Ureter (tissue), 1 donor: Measurements from ENCODE around the gene EPB41L5. TPM values are rescaled to one million over a fixed set of nuclear protein-coding genes. Genes with fewer than 3 reads are reported as not detected.
"Not testable (repeated sequence)": the region's sequence is repeated elsewhere in the genome, so short reads cannot be mapped to it uniquely, and the experiment has no call there.

Source experiments
- DNase-seq: peaks from one replicate; pipeline ENCODE4 v3.0.0-alpha.2; 2020; ENCODE audit warnings: low spot score
- total RNA-seq: library from RNA; stranded (reverse); gene quantifications from one replicate; pipeline ENCODE4 v1.2.4, GENCODE V29; 2023
- donor health status: DM: yes; HTN: yes; CAD: no.

Gene EPB41L5
- total RNA-seq, 1 donor from 2014 or later, result 26.7 TPM

GRCh38 chr2:120199817-120200459 is 187.1 kb downstream of the EPB41L5 start:
- DNase-seq, result not testable (repeated sequence)

- no peak for DNase-seq
These were observed 190.6 kb downstream of the EPB41L5 start for GRCh38 chr2:120203251-120204021.

DNA sequence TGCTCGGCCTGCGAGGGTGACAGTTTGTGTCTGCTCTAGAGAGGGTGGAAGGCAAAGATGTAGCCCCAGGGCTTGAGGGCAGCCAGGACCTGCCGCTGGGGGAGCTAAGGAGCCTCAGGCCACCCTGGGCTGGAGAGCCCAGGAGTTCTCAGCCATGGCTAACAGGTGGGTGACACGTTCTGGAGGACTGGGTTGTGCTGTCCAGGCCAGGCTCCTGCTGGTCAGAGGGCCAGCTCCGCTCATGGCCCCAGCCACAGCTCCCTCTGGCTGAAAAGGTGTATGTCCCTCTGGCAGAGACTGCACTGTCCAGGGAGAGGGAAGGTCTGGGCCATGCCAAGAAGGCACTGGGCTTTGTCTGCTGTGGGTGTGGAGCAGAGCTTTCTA is 191.1 kb downstream of the EPB41L5 start:
- DNase-seq, result no peak

DNA sequence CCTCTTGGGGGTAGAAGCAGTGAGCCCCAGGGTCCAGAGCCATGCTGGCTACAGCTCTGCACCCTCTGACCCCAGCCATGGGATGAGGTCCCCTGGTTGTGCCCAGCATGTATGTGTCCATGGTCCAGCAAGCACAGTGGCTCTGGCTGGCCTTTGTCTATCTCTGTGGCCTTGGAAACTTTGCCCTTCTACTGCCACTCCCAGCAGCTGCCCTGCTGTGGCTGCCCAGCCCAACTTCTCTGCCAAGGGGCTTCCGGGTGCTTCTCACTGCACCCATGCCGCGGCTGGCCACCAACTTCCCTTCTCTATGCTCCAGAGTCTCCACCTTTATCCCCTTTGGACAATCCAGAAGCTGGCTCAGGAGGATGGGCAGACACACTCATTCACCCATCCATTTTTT is 191.5 kb downstream of the EPB41L5 start:
- DNase-seq, result no peak

DNA sequence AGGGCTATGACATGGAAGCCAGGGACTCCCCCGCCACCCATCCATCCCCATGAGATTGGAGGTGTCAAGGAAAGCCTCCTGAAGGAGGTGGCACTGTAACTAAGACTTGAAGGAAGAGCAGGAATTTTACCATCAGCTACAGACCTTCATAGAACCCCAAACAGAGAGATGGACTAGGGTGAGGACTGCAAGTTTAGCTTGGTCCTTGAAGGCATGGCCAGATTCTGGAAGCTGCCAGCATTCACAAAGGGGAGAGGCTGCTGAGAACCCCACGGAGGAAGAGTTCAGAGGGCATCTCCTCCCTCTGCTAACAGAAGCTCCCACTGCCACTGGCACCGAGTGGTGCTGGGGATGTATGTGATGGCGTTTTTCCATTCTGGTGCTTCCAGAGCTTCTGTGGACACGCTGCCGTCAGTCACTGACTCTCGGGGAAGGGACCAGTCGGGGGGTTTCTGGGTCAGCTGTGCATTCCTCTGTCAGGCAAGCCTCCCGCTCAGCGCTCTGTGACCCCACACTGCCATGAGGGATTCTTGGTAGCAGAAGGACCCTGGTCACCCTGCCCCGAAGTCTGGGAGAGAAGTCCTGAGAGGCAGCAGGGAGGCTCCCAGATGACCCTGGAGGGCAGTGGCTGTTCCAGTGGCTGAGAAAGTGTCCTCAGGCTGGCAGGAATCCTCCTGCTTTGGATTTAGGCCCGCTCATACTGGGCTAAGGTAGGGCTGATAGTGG is 192.2 kb downstream of the EPB41L5 start:
- DNase-seq, result no peak

- DNase-seq, result no peak
These were observed 193.2 kb downstream of the EPB41L5 start for GRCh38 chr2:120206022-120206581.

DNA sequence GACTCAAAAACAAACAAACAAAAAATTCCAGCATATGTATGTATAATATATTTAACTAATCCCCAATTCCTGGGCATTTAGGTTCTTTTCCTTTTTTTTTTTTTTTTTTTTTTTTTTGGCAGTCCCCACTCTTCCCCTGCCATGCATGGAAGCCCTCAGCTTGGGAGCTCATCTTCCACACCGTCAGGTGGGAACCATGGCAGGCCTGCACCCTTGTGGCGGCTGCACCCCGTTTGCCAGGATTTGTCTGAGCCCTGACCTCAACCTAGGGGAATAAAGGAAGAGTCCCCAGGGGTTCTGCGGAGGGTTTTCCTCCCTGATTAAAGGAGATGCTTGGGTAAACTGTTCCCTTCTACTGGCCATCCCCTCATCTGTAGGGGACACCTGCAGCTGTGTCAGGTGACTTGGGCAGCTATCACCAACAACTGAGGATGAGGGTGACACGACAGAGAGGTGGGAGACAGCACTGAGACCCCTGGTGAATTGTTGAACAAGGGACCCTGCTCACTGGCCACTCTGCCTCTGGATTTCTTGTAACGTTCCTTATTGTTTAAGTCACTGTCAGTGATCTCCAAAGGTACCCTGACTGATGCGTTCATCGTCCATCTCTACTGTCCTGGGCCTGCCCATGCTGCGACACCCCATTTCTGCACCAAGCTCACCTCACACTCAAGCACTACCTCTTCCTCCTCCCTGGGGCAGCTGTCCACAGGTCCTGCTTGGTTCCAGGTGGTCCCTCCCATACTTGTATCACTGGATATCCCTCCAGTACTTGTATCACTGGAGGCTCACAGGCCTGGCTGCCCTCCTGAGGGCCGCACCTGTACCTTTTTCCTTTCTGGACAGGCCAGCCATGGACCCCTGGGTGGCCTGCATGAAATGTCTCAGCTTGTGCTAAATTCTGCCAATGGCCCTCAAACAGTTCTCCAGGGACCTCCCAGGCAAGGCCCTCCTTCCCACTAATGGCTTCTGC is 195.8 kb downstream of the EPB41L5 start:
- no peak for DNase-seq

DNA sequence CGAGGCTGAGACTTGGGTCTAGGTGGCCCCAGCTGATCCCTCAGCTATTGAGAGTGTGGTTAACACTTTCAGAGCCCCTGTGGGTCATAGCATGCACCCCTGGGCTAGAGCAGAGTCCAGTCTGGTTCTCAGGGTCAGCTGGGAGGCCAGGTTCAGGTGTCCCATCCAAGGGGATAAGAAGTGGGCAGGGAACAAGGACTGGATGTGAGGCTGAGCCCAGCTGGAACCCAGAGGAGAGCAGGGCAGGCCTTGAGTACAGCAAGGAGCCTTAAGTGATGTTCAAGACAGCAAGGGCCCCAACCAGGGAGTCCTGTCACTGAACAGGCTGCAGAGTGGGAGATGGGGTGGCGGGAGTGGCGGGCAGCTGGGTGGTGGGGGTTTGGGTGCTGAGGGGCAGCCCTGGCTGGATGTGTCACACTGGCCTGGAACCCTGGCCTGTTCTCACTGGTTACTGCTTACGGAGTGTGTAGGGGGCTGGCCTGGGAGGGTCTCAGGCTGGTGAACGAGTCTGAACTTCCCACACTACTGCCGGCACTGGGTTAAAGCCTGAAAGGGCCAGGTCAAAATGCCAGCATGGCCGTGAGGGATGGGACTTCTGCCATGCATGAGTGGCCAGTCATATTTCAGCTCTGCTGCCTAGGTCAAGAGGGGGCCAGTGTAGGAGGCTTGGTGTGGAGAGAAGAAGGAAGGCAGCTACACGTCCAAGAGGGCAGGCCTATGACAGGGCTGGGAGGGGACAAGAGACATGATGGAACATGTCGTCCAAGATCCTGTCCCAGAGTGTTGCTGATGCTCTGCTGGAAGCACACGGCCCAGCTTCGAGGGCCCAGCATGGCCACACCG is 196.8 kb downstream of the EPB41L5 start:
- no peak for DNase-seq

DNA sequence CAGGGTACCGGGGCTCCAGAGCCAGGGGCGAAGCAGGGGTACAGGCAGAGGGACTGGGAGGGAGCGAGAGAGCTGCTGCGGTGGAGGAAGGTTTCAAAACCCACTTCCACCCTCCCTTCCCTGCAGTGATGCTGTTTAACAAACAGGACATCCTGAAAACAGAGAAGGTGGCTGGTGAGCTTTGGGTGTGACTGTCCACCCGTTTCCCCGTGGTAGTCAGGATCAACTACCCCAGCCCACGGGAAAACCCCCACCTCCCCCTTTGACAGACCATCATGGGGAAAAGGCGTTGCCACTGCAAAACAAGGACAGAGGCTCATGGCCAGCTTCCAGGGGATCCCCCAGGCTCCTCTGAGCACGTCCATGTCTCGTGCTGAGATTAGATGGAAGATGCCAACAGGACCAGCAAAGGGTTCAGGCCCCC is 197.4 kb downstream of the EPB41L5 start:
- DNase-seq, result no peak

GRCh38 chr2:120218181-120218580 is 205.3 kb downstream of the EPB41L5 start:
- no peak for DNase-seq

GRCh38 chr2:120219291-120219690 is 206.4 kb downstream of the EPB41L5 start:
- DNase-seq, result no peak

GRCh38 chr2:120219766-120220165 is 206.9 kb downstream of the EPB41L5 start:
- DNase-seq, result no peak

GRCh38 chr2:120220756-120221155 is 207.9 kb downstream of the EPB41L5 start:
- DNase-seq, result no peak

DNA sequence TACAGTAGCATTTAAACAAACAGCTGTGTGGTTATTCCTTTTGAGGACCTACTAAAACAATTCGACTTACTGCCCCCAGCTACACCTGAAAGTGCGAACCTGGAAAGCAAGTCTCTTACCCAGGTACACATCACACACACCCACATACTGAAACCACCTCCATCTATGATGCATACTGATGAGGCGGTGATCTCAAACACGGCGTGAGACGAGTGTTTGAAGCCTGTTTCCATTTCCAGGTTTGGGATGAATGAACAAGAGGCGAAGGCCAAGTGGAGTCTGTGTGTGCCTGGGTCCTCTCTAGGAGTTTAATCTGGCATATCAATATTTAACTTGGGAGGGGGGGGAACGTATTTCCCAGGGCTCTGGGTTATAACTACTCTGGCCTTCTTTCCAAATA is 208.7 kb downstream of the EPB41L5 start:
- DNase-seq, result no peak

DNA sequence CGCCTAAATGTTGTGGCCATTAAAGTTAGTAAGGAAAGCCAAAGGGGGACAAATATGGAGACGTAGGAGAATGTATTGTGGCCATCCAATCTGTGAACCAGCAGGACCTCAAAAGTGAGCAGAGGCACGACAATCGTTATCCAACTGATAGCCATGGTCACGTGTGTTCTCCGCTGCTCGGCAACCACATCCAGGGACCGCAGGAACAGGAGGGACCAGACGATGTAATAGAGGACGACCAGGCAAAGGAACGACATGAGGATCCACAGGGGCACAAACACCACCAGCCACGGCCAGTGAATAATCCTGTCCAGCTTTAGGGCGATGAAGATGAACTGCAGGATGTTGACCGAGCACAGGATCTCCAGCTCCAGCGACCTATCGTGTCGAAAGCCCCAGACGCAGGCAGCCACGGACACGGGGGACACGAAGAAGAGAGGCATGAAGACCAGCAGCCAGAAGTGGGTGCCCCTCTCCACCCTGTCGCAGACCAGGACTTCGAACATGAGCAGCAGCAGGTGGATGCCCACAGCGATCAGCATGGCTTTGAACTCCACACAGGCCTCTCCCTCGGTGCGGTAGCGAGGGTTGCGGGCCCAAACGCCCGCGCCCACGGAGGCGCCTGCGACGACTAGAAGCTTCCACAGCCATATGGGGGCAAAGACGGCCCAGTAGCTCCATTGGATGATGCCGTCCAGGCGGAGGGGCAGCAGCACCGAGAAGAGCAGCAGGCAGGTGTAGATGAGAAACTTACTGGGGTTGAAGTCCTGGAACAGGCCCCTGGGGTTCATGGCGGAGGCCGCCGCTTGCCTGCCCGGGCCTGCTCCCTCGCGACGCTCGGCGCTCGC is 209.5 kb downstream of the EPB41L5 start:
- no peak for DNase-seq

- DNase-seq, result peak; percentile 95
These were observed 210.4 kb downstream of the EPB41L5 start, which contains the start of gene TMEM185B for GRCh38 chr2:120223034-120223912. TSS of gene TMEM185B (minus strand) at chr2:120223400. CDS start at chr2:120222976, 424 bp downstream.

GRCh38 chr2:120224256-120224655 is 211.4 kb downstream of the EPB41L5 start:
- no peak for DNase-seq
